Osteocyte (in vitro differentiated cells): Measurements from ENCODE around the gene FBL. TPM values are rescaled to one million over a fixed set of nuclear protein-coding genes. Genes with fewer than 3 reads are reported as not detected.

Experiments used
- DNase-seq: peaks from one replicate; pipeline ENCODE4 v3.0.0; 2021; ENCODE audit warnings: mixed read lengths; ENCODE audit not compliant: unreplicated experiment; ENCODE audit errors: extremely low spot score
- H3K27ac Mint-ChIP-seq: one replicate; pipeline ENCODE4 v1.8.0; 2021; ENCODE audit warnings: mild to moderate bottlenecking, mixed read lengths; ENCODE audit not compliant: unreplicated experiment
- H3K27me3 Mint-ChIP-seq: one replicate; pipeline ENCODE4 v1.8.0; 2021; ENCODE audit warnings: mixed read lengths; ENCODE audit not compliant: unreplicated experiment
- H3K36me3 Mint-ChIP-seq: one replicate; pipeline ENCODE4 v1.8.0; 2021; ENCODE audit warnings: mixed read lengths; ENCODE audit not compliant: unreplicated experiment
- H3K4me1 Mint-ChIP-seq: one replicate; pipeline ENCODE4 v1.8.0; 2021; ENCODE audit warnings: mixed read lengths; ENCODE audit not compliant: unreplicated experiment
- H3K4me3 Mint-ChIP-seq: one replicate; pipeline ENCODE4 v1.8.0; 2021; ENCODE audit warnings: mild to moderate bottlenecking, moderate library complexity, mixed read lengths; ENCODE audit not compliant: unreplicated experiment
- H3K9me3 Mint-ChIP-seq: one replicate; pipeline ENCODE4 v1.8.0; 2021; ENCODE audit warnings: mixed read lengths; ENCODE audit not compliant: unreplicated experiment
- total RNA-seq: library from RNA; stranded (reverse); gene quantifications from 2 replicates; pipeline ENCODE4 v1.2.1, GENCODE V29; 2021
- TF ChIP-seq, protein P1 (sequence below): fragments of 200-600 bp; sonication (generic); IDR thresholded peaks from 2 replicates; pipeline ENCODE4 v1.5.0; 2021; ENCODE audit warnings: antibody characterized with exemption, mild to moderate bottlenecking, moderate library complexity

FBL gene
- total RNA-seq, 1 donor from 2014 or later: 161 TPM

DNA sequence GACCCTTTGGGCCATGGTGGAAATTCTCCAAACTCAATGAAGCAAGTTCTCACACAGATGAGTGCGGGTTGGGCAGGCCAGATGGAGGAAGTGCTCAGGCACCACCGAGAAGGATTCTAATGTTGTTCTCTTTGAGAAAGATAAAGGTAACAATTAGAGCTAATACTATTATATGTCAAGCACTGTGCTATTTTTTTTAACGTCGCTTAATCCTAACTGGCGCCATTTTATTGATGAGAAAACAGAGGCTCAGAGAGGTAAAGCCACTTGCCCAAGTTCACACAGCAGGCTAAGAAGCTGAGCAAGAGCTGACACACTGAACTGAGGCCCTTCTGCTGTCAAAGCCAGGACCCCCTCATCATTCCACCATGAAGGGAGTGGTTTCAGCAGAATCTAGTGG, 1.0 kb downstream of the FBL start:
- Mint-ChIP-seq H3K36me3 (no peaks in the 10 kb centered on the region), H3K4me3 (peak overlapping the region; percentile 94), H3K9me3 (no peaks in the 10 kb centered on the region), H3K4me1 (peaks cover 41% of the 10 kb centered on the region), H3K27ac (peak overlapping the region; percentile 92), H3K27me3 (no peaks in the 10 kb centered on the region)
- DNase-seq: no peak
- TF ChIP-seq, protein P1, sequence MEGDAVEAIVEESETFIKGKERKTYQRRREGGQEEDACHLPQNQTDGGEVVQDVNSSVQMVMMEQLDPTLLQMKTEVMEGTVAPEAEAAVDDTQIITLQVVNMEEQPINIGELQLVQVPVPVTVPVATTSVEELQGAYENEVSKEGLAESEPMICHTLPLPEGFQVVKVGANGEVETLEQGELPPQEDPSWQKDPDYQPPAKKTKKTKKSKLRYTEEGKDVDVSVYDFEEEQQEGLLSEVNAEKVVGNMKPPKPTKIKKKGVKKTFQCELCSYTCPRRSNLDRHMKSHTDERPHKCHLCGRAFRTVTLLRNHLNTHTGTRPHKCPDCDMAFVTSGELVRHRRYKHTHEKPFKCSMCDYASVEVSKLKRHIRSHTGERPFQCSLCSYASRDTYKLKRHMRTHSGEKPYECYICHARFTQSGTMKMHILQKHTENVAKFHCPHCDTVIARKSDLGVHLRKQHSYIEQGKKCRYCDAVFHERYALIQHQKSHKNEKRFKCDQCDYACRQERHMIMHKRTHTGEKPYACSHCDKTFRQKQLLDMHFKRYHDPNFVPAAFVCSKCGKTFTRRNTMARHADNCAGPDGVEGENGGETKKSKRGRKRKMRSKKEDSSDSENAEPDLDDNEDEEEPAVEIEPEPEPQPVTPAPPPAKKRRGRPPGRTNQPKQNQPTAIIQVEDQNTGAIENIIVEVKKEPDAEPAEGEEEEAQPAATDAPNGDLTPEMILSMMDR: no peak

DNA sequence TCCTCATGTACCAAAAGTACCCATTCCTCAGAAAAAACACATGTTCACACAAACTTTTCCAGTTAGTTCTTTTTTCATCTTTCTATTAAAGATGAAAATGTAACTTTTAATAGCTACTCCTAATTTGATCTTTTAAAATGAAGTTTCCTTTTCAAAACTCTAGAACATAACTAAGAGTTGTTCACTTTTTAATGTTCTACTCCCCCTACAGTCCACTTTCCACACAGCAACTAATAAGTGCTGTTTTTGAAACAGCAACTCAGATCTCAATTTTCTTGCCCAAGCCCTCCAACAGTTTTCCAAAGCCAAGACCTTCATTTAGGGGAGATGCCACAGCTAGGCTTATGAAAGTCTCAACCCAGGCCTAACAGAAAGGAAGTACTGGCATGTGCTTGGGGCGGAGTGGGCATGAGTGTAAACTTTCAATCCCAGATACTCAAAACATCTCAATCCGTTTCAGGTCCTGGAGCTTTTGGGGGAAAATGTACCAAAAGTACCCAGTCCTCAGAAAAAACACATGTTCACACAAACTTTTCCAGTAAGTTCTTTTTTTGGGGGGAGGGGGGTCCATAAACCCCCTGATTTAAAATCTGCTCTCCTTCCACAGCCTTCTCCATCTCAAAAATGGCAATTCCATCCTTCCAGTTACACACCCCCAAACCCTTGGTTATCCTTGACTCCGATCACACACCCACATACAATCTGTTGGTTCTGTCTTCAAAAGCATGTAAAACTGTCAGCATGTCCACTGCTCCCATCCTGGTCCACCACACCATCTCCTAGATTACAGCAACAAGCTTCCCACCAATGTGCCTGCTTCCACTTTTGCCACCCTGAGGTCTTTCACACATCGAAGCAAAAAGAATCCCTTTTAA, 2.0 kb downstream of the FBL start:
- Mint-ChIP-seq H3K9me3 (no peaks in the 10 kb centered on the region), H3K27me3 (no peaks in the 10 kb centered on the region), H3K4me3 (peak overlapping the region; percentile 94), H3K4me1 (peaks cover 41% of the 10 kb centered on the region), H3K36me3 (no peaks in the 10 kb centered on the region), H3K27ac (peak overlapping the region; percentile 92)
- DNase-seq: no peak
- TF ChIP-seq, protein P1: peak; percentile 65

DNA sequence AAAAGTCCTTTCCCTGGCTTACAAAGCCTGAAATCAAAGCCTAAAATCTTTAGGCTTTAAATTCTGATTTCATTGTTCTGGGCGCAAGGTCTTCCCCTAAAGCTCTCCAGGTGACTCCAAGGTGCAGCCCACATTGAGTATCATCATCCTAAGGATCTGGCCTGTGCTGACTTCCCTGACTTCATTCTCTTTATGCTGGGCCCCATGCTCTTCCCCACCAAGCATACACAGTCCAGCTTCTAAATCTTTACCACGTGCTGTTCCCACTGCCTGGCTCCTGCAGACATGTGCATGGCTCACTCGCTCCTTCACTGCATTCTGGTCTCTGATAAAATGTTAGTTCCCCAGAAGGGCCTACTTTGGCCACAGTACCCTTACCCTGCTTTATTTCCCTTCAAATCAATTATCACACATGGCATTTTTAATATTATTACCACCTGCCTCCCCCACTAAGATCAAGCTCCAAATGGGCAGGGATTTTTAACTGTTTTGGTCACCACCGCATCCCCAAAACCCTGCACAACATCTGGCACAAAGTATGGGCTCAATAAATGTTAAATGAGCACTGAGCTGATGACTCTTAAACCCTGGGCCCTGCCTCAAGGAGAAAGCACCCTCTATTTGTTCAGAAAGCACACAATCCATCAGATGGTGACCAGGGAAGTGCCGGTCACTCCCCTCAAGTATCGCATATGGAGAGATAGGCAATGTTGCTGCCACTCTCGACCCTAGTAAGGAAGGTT, 3.3 kb downstream of the FBL start:
- Mint-ChIP-seq H3K9me3 (no peaks in the 10 kb centered on the region), H3K36me3 (peaks cover 1% of the 10 kb centered on the region), H3K27me3 (no peaks in the 10 kb centered on the region), H3K4me3 (no peak overlapping the region), H3K27ac (no peak overlapping the region), H3K4me1 (peaks cover 41% of the 10 kb centered on the region)
- no peak for DNase-seq
- TF ChIP-seq, protein P1: no peak

DNA sequence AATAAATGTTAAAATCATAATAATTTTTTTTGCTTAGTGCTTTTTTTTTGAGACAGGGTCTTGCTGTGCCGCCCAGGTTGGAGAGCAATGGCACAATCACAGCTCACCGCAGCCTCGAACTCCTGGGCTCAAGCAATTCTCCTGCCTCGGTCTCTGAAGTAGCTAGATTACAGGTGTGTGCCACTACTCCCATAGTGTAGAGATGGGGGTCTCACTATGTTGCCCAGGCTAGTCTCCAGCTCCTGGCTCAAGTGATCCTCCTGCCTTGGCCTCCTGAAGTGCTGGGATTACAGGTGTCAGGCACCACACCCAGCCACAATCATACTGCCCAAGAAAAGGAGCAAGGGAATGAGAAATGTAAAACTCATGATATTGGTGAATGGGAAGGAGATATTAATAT, 5.1 kb downstream of the FBL start:
- H3K4me3 Mint-ChIP-seq: no peak overlapping the region
- peaks cover 9% of the 10 kb centered on the region for H3K36me3 Mint-ChIP-seq
- H3K9me3 Mint-ChIP-seq: no peaks in the 10 kb centered on the region
- no peaks in the 10 kb centered on the region for H3K27me3 Mint-ChIP-seq
- H3K4me1 Mint-ChIP-seq: peaks cover 32% of the 10 kb centered on the region
- H3K27ac Mint-ChIP-seq: peak overlapping the region; percentile 48
- TF ChIP-seq, protein P1: no peak
- no peak for DNase-seq

DNA sequence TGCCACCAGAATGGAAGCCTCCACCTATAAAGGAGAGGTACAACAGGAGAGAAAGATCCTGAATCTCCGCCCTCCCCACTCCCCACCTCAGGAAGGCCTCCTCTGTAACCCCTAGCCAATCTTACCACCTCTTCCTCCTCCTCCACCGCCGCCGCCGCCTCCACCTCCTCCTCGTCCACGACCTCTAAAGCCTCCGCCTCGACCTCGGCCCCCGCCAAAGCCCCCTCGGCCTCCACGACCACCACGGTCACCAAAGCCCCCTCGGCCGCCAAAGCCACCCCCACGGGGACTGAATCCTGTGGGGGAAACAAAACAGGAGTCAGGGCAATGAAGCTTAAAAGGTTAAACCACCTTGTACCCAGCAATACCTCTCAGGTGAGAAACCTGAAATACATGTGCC, 5.7 kb downstream of the FBL start:
- TF ChIP-seq, protein P1: no peak
- H3K4me3 Mint-ChIP-seq: no peak overlapping the region
- H3K4me1 Mint-ChIP-seq: peaks cover 31% of the 10 kb centered on the region
- peaks cover 9% of the 10 kb centered on the region for H3K36me3 Mint-ChIP-seq
- no peak overlapping the region for H3K27ac Mint-ChIP-seq
- no peaks in the 10 kb centered on the region for H3K9me3 Mint-ChIP-seq
- no peak for DNase-seq
- no peaks in the 10 kb centered on the region for H3K27me3 Mint-ChIP-seq
